Omental fat pad (tissue), 4 donors: ENCODE results near the gene S100A14. TPM values are rescaled to one million over a fixed set of nuclear protein-coding genes. Genes with fewer than 3 reads are reported as not detected.
A peak's percentile ranks its signal among the peaks of the same experiment; 100 is the strongest.

Experiments used
- ATAC-seq: fragments of 150-250 bp; one replicate; pipeline ENCODE4 v1.9.1; 2016; ENCODE audit warnings: mild to moderate bottlenecking, moderate library complexity; ENCODE audit not compliant: low FRiP score
- DNase-seq: peaks from one replicate; pipeline ENCODE4 v3.0.0-alpha.2; 2019; ENCODE audit warnings: low spot score
- total RNA-seq, 4 donors: library from RNA; depleted of rRNA; stranded (reverse); fragments of >200 nt; gene quantifications; one replicate each; pipeline ENCODE4 v1.1.0, GENCODE V29; 2016
- TF ChIP-seq, protein P1 (sequence below), 3 donors: fragments of 450-650 bp; IDR thresholded peaks; one replicate each; pipeline ENCODE4 v1.5.1; 2016 to 2017; ENCODE audit warnings: antibody characterized with exemption in 3 of 3, mild to moderate bottlenecking in 3 of 3, moderate library complexity in 2 of 3

Gene S100A14
- total RNA-seq, 4 donors from 2014 or later: 0.50 to 1.9 (median 1.3) TPM; not detected in 1

DNA sequence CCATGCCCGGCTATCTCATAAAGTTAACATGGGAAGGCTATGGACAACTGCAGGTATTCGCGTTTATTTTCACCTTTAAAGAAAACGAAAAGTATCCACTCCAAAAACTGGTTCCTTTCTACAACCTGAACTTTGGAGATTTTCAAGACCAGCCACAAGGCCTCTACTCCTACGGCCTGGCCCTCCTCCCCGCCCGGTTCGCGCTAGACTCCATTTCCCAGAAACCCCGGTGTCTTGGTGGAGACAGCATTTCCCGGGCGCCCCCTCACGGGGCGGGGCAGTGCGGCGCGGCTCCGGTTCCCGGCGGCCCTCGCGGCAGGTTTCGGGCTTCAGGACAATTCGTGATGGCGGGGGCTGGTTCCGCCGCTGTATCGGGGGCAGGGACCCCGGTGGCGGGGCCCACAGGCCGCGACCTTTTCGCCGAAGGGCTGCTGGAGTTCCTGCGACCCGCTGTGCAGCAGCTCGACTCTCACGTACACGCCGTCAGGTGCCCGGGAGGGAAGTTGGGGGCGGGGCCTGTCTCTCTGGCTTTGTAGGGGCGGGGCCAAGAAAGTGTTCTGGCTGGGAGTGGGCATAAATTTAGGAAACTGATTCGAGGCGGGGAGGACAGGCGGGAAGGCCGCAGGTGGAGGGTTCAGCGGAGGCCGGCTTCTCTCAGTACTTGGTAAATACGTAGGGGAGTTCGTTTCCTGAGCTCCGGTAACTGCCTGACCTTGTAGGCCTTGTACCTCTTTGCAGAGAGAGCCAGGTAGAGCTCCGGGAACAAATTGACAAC is 42.5 kb upstream of the S100A14 start, which contains the start of gene SNAPIN:
TSS of gene SNAPIN (plus strand) at position 304 of the 775 bp plus-strand sequence. CDS start at position 345, 41 bp downstream.
- ATAC-seq: peak; percentile 95
- TF ChIP-seq, protein P1, sequence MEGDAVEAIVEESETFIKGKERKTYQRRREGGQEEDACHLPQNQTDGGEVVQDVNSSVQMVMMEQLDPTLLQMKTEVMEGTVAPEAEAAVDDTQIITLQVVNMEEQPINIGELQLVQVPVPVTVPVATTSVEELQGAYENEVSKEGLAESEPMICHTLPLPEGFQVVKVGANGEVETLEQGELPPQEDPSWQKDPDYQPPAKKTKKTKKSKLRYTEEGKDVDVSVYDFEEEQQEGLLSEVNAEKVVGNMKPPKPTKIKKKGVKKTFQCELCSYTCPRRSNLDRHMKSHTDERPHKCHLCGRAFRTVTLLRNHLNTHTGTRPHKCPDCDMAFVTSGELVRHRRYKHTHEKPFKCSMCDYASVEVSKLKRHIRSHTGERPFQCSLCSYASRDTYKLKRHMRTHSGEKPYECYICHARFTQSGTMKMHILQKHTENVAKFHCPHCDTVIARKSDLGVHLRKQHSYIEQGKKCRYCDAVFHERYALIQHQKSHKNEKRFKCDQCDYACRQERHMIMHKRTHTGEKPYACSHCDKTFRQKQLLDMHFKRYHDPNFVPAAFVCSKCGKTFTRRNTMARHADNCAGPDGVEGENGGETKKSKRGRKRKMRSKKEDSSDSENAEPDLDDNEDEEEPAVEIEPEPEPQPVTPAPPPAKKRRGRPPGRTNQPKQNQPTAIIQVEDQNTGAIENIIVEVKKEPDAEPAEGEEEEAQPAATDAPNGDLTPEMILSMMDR (IDR thresholded peaks at IDR 0.05): no peak

GRCh38 chr1:153655333-153655732 is 39.2 kb upstream of the S100A14 start:
- DNase-seq (no peak), ATAC-seq (no peak)
- TF ChIP-seq, protein P1 (IDR thresholded peaks at IDR 0.05): no peak

More for the DNA sequence above, 42.5 kb upstream of the S100A14 start, which contains the start of gene SNAPIN:
- peak; percentile 83 for DNase-seq

GRCh38 chr1:153652805-153653500 is 36.8 kb upstream of the S100A14 start:
- TF ChIP-seq, protein P1 (IDR thresholded peaks at IDR 0.05): no peak
- DNase-seq: no peak
- peak; percentile 85 for ATAC-seq

GRCh38 chr1:153651771-153652170 is 35.6 kb upstream of the S100A14 start:
- ATAC-seq (no peak), DNase-seq (no peak)
- TF ChIP-seq, protein P1 (IDR thresholded peaks at IDR 0.05): no peak

DNA sequence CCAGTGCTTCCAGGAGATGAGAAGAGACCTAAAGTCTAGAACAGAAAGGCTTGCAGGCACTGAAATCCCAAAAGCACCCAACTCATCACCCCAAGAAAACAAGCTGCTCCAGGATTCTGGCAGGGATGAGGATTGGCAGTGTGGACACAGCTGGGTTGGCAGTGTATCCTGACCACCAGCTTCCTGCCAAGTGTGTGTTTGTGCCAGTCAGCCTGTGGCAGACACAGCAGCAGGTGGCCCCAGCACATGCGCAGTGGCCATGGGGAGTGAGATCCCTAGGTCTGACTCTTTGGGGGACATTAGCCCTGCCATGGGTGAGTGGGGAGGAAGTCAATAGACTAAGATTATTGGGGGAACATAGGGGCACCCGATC is 33.7 kb upstream of the S100A14 start:
- TF ChIP-seq, protein P1 (IDR thresholded peaks at IDR 0.05): no peak

GRCh38 chr1:153649137-153649862 is 33.2 kb upstream of the S100A14 start:
- ATAC-seq (no peak), DNase-seq (no peak)

More for the DNA sequence above, 33.7 kb upstream of the S100A14 start:
- DNase-seq: no peak
- ATAC-seq: no peak

More at GRCh38 chr1:153649137-153649862, 33.2 kb upstream of the S100A14 start:
- TF ChIP-seq, protein P1 (IDR thresholded peaks at IDR 0.05): no peak
